Gastrocnemius medialis (tissue), 4 donors: ENCODE results near the gene ADNP.

Experiments used
- CTCF ChIP-seq, 5 experiments: fragments of 450-650 bp in 3 of 5; fragments of 200-600 bp in 2 of 5; sonication (generic) in 2 of 5; IDR thresholded peaks in 4 of 5; conservative IDR thresholded peaks in 1 of 5; 1 replicate in 4 of 5; 2 replicates in 1 of 5; pipeline ENCODE4 v1.5.1; 2016 to 2019; ENCODE audit warnings: antibody characterized with exemption in 5 of 5, mild to moderate bottlenecking in 3 of 5, moderate library complexity in 3 of 5
- POLR2A ChIP-seq, 2 donors: fragments of 450-650 bp; IDR thresholded peaks; one replicate each; pipeline ENCODE4 v1.6.1; 2017; ENCODE audit warnings: antibody characterized with exemption in 2 of 2, mild to moderate bottlenecking in 2 of 2, moderate library complexity in 2 of 2

GRCh38 chr20:50893620-50894019 is 37.6 kb downstream of the ADNP start:
- TF ChIP-seq POLR2A (IDR thresholded peaks at IDR 0.05): no peak
- no peak for TF ChIP-seq CTCF (IDR thresholded peaks at IDR 0.05 in 4 of 5, conservative IDR thresholded peaks at IDR 0.05 in 1 of 5)
